Stimulated activated CD4-positive, alpha-beta T cell treated with anti-CD3 and anti-CD28 coated beads, TNF-alpha, amount 100 ng/mL, for 48 hours (primary cell): ENCODE results near the gene SEC14L1.

Experiments used
- DNase-seq, 3 donors: peaks; one replicate each; pipeline ENCODE4 v3.0.0-alpha.2; 2020; ENCODE audit warnings: low read depth in 3 of 3

Gene SEC14L1

DNA sequence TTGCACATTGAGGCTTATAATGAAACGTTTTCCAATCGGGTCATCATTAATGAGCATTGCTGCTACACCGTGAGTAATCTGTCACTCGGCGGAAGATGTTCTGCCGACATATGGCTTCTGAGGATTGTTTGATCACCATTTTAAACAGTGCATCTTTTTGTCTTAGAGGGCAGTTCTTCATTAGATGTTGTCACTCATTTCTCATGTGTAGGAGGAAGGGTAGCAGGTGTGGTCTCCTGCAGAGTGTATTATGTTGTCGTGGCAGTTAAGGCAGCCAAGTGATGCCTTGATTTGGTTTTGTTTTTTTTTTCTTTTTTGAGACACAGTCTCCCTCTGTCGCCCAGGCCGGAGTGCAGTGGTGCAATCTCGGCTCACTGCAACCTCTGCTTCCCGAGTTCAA lies 50.5 kb downstream of the SEC14L1 start:
- DNase-seq, result no peak

- DNase-seq, result no peak
These were observed 52.9 kb downstream of the SEC14L1 start for GRCh38 chr17:77193653-77194052.

DNA sequence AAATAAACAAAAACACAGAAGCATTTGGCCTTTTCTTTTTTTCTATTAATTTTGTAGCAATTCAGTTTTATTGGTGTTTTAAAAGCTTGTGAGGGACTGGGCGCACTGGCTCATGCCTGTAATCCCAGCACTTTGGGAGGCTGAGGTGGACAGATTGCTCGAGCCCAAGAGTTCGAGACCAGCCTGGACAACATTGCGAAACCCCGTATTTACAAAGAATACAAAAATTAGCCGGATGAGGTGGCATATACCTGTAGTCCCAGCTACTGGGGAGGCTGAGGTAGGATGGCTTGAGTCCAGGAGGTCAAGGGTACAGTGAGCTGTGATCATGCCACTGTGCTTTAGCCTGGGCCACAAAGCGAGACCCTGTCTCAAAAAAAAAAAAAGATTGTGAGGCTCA lies 53.4 kb downstream of the SEC14L1 start:
- DNase-seq, result no peak

DNA sequence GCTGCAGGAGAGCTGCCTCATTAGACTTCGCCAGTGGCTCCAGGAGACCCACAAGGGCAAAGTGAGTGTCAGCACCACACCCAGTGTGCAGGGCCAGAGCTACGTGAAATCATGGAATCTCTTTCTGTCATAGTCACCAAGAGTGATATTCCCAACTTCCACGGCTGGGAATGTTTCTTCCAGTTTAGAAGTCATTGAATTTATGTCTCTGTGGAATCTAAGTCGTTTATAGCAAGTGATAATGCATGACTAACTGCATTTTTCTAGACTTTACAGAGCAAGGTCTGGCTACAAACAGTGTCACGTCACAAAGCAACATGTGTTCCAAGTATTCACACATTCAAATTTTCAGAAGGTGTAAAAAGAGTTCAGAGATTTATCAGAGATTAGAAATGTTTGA lies 55.5 kb downstream of the SEC14L1 start:
- no peak for DNase-seq

GRCh38 chr17:77197115-77197514 lies 56.3 kb downstream of the SEC14L1 start:
- no peak for DNase-seq

DNA sequence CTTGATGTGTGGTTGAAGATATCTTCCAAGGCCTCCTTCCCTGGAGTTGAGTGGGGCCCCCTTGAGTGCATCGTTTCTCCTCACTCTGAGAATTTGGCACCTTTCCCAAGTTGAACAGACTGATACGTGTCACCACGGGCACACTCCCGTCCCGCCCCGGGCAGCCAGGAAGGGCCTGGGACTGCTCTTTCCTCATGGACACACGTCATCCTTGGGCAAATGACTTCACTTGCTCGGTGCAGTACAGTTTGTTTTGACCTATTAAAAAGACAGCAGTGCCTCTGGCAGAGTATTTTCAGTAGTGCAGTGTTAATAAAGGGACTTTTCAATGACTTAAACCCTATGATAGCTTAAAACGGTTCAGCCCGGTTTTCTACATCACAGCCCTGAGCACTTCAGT lies 59.9 kb downstream of the SEC14L1 start:
- no peak for DNase-seq

DNA sequence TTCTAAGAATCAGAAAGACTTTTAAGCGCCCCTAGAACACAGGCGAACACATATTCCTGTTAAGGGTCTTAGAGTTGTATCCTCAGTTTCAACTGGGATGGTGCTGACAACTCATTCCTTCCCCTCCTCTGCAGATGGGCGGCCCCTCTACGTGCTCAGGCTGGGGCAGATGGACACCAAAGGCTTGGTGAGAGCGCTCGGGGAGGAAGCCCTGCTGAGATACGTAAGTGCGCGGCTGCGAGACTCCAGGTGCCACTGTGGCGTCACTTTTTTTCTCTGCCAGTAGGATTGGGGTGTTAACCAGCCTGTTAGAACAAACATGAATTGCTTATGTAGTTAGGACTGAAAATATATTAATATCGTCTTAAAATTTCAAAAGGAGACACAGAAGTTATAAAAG lies 62.7 kb downstream of the SEC14L1 start:
- no peak for DNase-seq

GRCh38 chr17:77203846-77204245 lies 63.1 kb downstream of the SEC14L1 start:
- no peak for DNase-seq

GRCh38 chr17:77204536-77204935 lies 63.8 kb downstream of the SEC14L1 start:
- DNase-seq, result no peak

- DNase-seq, result no peak
These were observed 64.8 kb downstream of the SEC14L1 start for GRCh38 chr17:77205396-77206125.

DNA sequence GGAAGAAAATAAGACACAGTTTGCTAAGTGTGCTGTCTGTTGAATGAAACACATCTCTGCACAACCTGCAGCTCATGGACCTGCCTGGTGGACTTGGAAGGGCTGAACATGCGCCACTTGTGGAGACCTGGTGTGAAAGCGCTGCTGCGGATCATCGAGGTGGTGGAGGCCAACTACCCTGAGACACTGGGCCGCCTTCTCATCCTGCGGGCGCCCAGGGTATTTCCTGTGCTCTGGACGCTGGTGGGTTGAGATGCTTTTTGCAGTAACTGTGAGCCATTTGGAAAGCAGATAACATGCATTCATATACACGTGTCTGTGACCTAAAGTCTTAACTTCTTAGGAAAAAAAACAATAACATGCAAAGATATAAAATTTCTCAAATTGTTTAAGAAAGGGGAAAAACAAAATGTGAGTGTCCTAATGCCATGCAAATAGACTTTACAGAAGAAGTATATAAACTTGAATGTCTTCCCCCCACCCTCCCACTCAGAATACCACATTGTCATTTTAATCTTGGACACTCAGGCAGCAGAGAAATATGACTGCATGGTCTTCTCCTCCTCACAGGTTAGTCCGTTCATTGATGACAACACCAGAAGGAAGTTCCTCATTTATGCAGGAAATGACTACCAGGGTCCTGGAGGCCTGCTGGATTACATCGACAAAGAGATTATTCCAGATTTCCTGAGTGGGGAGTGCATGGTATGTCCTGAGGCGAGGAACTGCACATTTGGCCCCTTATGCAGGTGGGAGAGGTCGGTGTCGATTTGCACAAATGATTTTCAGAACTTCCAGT lies 65.6 kb downstream of the SEC14L1 start:
- no peak for DNase-seq

GRCh38 chr17:77207689-77208216 lies 67.0 kb downstream of the SEC14L1 start:
- DNase-seq, result no peak

GRCh38 chr17:77208217-77208808 lies 67.5 kb downstream of the SEC14L1 start:
- no peak for DNase-seq

GRCh38 chr17:77208856-77209255 lies 68.1 kb downstream of the SEC14L1 start:
- DNase-seq, result no peak

DNA sequence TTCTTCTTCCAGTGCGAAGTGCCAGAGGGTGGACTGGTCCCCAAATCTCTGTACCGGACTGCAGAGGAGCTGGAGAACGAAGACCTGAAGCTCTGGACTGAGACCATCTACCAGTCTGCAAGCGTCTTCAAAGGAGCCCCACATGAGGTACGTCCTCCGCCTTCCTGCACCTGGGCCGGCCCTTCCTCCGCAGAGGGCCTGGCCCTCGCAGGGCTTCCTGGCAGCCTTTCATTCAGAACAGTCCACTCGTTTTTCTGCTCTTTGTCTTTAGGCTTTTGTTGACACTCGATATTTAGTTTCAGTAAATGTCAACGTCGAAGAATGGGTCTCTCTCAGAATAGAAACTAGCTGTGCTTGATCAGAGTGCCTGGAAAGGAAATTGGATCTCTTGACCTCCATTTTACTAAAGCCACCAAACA lies 68.6 kb downstream of the SEC14L1 start:
- no peak for DNase-seq

DNA sequence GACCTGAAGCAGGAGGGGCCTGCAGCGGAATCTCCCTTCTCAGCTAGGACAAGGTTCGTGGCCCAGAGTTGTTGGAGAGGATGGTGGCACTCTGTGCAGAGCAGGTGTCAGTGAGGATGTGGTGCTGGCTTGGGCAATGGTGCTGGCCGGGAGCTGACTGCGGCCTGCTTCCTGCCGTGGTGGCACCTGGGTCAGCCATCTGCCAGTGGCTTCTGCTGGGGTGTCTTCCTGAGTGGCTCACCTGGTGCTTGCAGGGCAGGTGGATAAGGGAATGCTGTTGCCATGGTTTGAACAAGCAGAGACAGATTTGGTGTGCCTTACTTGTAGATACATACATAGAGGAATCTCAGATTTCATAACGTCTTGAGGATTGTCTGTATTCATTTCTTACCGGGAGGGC lies 69.6 kb downstream of the SEC14L1 start:
- DNase-seq, result no peak

GRCh38 chr17:77210946-77211541 lies 70.3 kb downstream of the SEC14L1 start:
- DNase-seq, result no peak

- no peak for DNase-seq
These were observed 70.9 kb downstream of the SEC14L1 start for GRCh38 chr17:77211681-77212080.

GRCh38 chr17:77212081-77212832 lies 71.5 kb downstream of the SEC14L1 start:
- DNase-seq, result no peak

DNA sequence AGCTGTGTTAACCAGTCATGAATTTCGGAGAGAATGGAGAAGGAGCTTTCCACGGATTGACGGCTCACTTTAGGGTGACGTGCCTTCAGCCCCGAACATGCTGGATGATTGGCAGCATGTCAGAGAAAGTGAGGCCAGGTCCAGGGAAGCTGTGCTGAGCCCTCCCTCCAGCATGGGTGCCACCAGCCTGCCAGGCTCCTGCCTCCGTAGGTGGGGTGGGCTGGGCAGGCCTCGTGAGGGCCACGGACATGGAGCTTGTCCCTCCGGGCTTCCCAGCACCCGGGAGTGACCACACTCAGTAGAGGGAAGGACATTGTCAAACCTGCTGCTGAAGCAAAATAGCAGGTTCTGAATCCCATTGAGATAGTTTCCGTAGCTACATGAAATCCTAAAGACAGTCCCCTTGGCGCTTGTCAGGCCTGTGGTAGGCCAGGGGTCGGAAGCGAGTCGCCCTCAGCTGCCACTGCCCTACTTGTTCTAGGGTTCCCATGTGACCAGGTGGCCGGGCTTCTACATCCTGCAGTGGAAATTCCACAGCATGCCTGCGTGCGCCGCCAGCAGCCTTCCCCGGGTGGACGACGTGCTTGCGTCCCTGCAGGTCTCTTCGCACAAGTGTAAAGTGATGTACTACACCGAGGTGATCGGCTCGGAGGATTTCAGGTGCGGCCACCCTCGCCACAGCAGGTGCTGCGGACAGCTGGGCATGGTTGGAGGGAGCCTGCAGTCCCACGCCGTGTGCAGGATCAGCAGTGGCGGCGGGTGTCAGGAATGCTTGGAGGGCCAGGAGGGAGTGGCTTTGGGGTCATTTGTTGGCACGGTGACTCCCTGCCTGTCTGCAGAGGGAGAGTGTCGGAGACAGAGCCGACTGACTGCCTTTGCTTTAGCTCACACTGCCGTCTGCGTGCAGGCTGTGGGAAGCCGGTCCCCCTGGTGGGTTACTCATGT lies 72.3 kb downstream of the SEC14L1 start:
- no peak for DNase-seq
